Left lobe of liver (tissue), 2 donors: ENCODE data around the gene NOL8. TPM values are rescaled to one million over a fixed set of nuclear protein-coding genes. Genes with fewer than 3 reads are reported as not detected.

ENCODE experiments used
- ATAC-seq: fragments of 200-7000 bp; cut with Tn5 transposase; one replicate; pipeline ENCODE4 v1.9.1; 2020; ENCODE audit warnings: mild to moderate bottlenecking, moderate library complexity
- DNase-seq: peaks from one replicate; pipeline ENCODE4 v3.0.0-alpha.2; 2020; ENCODE audit warnings: low spot score
- total RNA-seq: library from RNA; stranded (reverse); gene quantifications from one replicate; pipeline ENCODE4 v1.2.1, GENCODE V29; 2021
- donor health status: DM: no; HTN: no; CAD: no; lungs with moderate emphysema.
- donor health status: DM: no; HTN: yes; CAD: no.

The NOL8 gene
- total RNA-seq, 1 donor from 2014 or later = 9.7 TPM

GRCh38 chr9:92312887-92313623, 12.1 kb downstream of the NOL8 start:
- DNase-seq (no peak), ATAC-seq (no peak)

GRCh38 chr9:92310562-92310961, 14.6 kb downstream of the NOL8 start:
- ATAC-seq (no peak), DNase-seq (no peak)

- no peak for DNase-seq
- ATAC-seq = peak; percentile 82
Measured at GRCh38 chr9:92308893-92309292, 16.3 kb downstream of the NOL8 start.

GRCh38 chr9:92300936-92301335, 24.2 kb downstream of the NOL8 start:
- DNase-seq (no peak), ATAC-seq (no peak)

GRCh38 chr9:92299116-92299515, 26.0 kb downstream of the NOL8 start:
- ATAC-seq = no peak

GRCh38 chr9:92298036-92298435, 27.1 kb downstream of the NOL8 start:
- DNase-seq (no peak), ATAC-seq (no peak)

More at GRCh38 chr9:92299116-92299515, 26.0 kb downstream of the NOL8 start:
- no peak for DNase-seq

- DNase-seq (no peak), ATAC-seq (no peak)
Measured at GRCh38 chr9:92297611-92298010, 27.5 kb downstream of the NOL8 start.

GRCh38 chr9:92295827-92296258, 29.3 kb downstream of the NOL8 start:
- ATAC-seq = no peak
- no peak for DNase-seq

- no peak for DNase-seq
- no peak for ATAC-seq
Measured at GRCh38 chr9:92295240-92295790, 29.8 kb downstream of the NOL8 start.

GRCh38 chr9:92294297-92294676, 30.9 kb downstream of the NOL8 start:
- no peak for ATAC-seq
- DNase-seq = no peak

- DNase-seq (peak; percentile 100), ATAC-seq (peak; percentile 98)
Measured at GRCh38 chr9:92293452-92294296, 31.5 kb downstream of the NOL8 start, which contains the start of gene IARS1. TSS of gene IARS1 (minus strand) at chr9:92293697. CDS start at chr9:92289419, 4,278 bp downstream.

GRCh38 chr9:92293075-92293354, 32.1 kb downstream of the NOL8 start:
- no peak for ATAC-seq

GRCh38 chr9:92292338-92293074, 32.6 kb downstream of the NOL8 start:
- DNase-seq (no peak), ATAC-seq (no peak)

More at GRCh38 chr9:92293075-92293354, 32.1 kb downstream of the NOL8 start:
- no peak for DNase-seq

- ATAC-seq = no peak
- no peak for DNase-seq
Measured at GRCh38 chr9:92291577-92291976, 33.6 kb downstream of the NOL8 start.

GRCh38 chr9:92290785-92291429, 34.2 kb downstream of the NOL8 start:
- DNase-seq = no peak
- ATAC-seq = no peak

GRCh38 chr9:92289708-92290390, 35.3 kb downstream of the NOL8 start:
- ATAC-seq (no peak), DNase-seq (no peak)

- ATAC-seq = peak; percentile 95
- DNase-seq = no peak
Measured at GRCh38 chr9:92279302-92279701, 45.8 kb downstream of the NOL8 start.

GRCh38 chr9:92278110-92278509, 47.0 kb downstream of the NOL8 start:
- no peak for DNase-seq
- no peak for ATAC-seq

GRCh38 chr9:92276331-92277032, 48.7 kb downstream of the NOL8 start:
- ATAC-seq (no peak), DNase-seq (no peak)
